Measurements from ENCODE around the gene CDK5RAP2. TPM values are rescaled to one million over a fixed set of nuclear protein-coding genes. Genes with fewer than 3 reads are reported as not detected.
"Not testable (repeated sequence)": the region's sequence is repeated elsewhere in the genome, so short reads cannot be mapped to it uniquely, and the experiment has no call there.

The CDK5RAP2 gene
- total RNA-seq, 1 donor from 2014 or later, result 18.7 TPM

DNA sequence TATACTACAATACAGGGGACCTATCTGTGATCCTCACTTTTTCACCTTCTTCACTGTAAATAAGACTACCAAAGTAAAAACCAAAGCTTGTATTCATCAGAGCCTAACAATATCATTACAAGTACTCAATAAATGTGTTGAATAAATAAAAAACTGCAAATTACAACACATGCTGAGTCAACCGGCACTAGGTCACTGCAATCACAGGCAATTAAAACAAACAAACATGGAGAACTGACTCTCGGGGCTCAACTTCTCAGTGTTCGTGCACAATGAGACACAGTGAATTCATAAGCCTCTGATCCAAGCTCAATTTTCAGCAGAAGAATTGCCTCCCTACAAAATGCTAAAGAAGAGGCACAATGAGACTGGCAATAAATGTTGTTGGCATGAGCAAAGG, 69.2 kb downstream of the CDK5RAP2 start:
- no peak for DNase-seq

- no peak for DNase-seq
Measured at GRCh38 chr9:120507936-120508510, 71.9 kb downstream of the CDK5RAP2 start.

GRCh38 chr9:120505186-120505585, 74.8 kb downstream of the CDK5RAP2 start:
- no peak for DNase-seq

GRCh38 chr9:120500733-120501132, 79.2 kb downstream of the CDK5RAP2 start:
- DNase-seq, result no peak

GRCh38 chr9:120497865-120498264, 82.1 kb downstream of the CDK5RAP2 start:
- DNase-seq, result not testable (repeated sequence)

- not testable (repeated sequence) for DNase-seq
Measured at GRCh38 chr9:120496438-120496837, 83.5 kb downstream of the CDK5RAP2 start.

- DNase-seq, result no peak
Measured at GRCh38 chr9:120490888-120491595, 88.9 kb downstream of the CDK5RAP2 start.

GRCh38 chr9:120486835-120487234, 93.1 kb downstream of the CDK5RAP2 start:
- no peak for DNase-seq

DNA sequence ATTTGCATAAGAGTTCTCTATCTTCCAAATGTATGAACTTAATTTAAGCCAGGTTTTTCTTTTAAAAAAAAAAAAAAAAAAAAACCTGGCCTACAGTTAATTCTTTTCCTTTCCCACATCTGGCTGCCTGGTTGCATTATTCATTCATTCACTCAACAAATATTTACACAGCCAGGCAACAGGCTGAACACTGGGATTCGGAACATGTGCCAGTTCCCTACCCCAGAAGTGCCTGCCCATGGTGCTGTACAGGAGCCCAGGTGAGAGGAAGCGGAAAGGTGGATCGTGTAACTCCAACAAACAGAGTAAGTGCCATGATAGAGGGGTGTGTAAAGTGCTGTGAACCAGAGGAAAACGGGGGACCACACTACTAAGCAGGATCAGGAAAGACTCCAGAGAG, 93.6 kb downstream of the CDK5RAP2 start:
- no peak for DNase-seq

DNA sequence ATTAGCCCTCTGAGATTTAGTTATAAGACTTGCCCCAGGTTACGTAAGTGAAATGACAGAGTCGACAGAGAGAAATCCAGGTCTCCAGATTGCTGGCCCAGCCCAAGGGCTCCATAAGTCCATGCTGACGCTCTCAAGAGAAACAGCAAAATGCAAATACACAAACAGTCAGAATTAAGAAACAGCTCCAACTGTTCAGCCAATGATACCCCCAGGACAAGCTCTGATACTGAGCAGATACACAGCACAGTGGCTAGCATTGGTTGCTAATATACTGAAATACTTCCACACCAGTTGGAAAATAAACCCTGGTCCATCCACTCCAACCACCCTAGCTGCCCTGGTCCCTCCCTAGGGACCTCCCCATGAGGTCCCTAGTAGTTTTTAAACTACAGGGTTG, 94.2 kb downstream of the CDK5RAP2 start:
- no peak for DNase-seq

GRCh38 chr9:120484162-120484561, 95.8 kb downstream of the CDK5RAP2 start:
- DNase-seq, result no peak

DNA sequence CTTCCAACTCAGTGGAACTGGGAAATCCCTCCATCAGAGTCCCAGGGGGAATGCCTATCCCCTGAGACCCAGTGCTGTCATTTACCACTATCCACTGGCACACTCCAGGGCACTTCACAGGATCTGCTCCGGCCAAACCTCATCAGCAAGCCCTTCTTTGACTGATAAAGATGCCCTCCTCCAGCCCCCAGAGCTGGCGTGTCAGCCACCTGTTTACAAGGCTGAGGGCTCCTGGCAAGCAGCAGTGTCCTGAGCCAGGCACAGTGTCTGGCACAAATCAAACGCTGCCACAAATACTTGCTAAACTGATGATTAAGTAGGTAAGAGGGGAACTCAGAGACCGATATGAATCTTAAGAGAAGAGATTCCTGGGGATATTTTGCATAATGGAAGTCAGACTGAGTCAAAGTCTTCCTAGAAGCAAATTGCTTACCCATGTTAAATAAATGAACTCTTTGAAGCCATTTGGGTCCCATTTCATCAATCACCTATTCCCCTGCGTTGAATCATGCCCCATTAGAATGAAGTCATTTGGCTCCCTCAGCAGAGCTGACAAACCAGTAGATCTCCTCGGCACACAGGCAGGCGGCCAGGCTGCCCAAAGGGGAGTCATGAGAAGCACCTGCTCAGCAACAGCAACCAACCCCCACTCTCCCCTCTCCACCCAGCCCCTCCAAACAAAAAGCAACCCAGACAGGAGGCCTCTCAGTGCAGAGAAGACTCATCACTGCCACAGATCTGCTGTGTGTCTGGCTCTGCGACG, 97.4 kb downstream of the CDK5RAP2 start:
- DNase-seq, result no peak

GRCh38 chr9:120481846-120482245, 98.1 kb downstream of the CDK5RAP2 start:
- DNase-seq, result no peak

GRCh38 chr9:120481248-120481647, 98.7 kb downstream of the CDK5RAP2 start:
- peak; percentile 19 for DNase-seq

DNA sequence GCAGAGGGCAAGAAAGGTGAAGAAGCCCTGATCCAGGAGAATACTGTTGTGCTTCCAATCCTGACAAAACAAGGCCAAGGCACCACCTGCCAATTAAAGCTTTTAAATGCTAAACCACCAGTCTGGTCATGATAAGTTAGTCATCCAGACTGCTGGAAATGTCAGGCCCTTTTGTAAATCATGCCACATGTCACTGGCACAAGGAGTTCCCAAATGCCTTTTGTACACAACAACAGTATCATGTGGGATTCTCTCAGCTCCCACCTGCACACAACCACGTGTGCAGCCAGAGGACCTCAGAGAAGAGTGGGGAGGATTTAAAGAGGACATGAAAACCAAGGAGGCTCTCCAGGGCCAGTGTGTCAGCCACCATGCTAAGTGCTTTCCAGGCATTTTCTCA, 99.3 kb downstream of the CDK5RAP2 start:
- peak; percentile 7 for DNase-seq

DNA sequence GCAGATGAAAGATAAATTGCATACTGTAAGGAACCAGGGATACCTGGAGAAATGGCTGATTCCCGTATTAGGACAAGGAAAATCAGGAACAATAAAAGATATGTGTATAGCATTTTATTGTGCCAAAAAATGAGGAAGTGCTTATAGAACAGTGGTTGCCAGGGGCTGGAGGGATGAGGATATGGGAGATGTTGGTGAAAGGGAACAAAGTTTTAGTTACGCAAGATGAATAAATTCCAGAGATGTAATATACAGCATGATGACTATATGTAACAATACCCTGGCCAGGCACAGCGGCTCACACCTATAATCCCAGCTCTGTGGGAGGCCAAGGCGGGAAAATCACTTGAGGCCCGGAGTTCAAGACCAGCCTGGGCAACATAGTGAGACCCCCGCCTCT, 101.8 kb downstream of the CDK5RAP2 start:
- no peak for DNase-seq

DNA sequence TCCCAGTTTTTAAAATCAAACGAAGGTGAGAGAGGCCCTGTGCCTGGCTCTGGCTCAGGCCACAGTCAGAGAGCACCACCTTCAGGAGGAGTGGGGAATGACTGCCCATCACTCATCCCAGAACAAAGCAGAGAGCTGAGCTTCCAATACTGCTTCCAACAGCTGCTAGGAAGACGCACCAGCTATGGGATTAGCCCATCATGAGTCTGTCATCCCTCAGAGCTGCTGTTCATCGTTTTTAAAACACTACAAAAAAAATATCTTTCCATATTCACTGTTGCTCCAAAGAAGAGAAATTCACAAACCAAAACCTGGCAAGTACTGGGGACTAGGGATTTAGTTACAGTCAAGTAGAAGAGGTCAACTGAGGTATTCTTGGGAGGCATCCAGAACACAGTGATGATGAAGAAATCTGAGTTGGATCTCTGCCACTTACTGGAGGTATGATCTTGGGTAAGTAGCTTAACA, 102.4 kb downstream of the CDK5RAP2 start:
- DNase-seq, result peak; percentile 76

DNA sequence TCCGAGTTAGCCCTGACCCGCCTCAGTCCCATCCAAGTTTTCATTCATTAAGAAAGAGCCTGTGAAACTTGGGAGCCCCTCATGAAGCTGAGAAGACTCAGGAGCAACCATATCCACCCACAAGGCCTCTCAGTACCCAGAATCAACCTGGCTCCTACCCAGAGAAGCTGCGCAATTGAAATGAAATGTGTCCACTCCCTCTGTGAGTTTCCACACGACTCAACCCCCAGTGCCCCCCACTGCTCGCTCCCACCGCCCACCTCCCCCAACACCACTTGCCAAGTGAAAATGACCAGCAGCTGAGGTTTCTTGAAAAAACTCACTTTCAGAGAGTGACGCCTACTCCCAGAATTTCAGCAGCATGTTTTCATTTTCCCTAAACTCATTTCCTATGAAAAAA, 104.6 kb downstream of the CDK5RAP2 start:
- DNase-seq, result no peak

- DNase-seq, result peak; percentile 33
Measured at GRCh38 chr9:120474591-120475243, 105.2 kb downstream of the CDK5RAP2 start.

DNA sequence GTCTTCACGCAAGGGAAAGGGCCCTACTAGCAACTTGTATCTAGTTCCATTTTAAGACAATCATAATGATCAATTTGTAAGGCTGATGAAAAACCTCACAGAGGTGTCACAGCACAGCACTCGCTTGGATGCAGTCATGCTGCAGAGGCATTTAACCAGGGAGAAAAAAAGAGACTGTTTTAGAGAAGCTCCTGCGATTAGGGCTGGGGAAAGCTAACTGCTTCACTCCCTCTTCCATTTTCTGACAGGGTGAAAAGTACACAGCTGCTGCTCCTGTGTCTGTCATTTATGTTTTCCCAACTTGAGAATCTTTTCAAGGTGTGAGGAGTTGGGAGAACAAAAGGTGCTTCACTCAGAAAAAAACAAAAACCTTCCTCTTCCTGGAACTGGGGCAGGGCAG, 106.4 kb downstream of the CDK5RAP2 start:
- no peak for DNase-seq

DNA sequence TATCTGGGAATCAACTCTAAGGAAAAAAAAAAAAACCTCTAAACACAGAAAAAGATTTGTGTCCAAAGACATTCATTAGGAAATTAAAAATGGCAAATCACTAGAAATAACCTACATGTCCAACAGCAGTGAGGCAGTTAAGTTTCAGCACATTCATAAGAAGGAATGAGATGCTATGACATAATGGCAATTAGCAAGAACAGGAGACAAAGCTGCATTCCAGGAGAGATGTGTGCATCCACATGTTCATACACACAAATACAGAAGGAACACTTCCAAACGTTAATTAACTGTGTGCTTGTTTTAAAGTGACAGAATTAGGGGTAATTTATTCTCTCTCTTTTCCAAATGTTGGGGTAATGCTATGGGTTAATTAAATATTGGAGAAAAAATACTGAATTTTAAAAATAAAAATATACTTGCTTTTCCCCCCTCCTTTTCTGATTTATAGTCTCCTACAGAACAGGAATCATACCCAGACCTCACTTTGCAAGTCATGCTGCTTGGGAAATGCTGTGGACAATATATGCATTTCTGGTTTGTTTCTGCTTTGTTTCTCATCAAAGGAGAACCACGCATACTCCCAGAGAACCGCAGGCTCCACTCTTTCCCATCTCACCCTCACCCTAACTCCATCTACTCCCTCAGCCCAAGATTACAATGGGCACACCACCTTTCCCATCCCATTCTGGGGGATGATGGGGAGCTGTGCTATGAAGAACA, 114.1 kb downstream of the CDK5RAP2 start:
- no peak for DNase-seq

- no peak for DNase-seq
Measured at GRCh38 chr9:120464887-120465421, 115.0 kb downstream of the CDK5RAP2 start.

Measured in dermis blood vessel endothelial cell (primary cell).